HG02840 (cell line): Measurements from ENCODE around the gene TEX26.

Experiments used
- ATAC-seq: cut with Tn5 transposase; IDR thresholded peaks from one replicate; pipeline ENCODE4 v1.9.1; 2021; ENCODE audit warnings: mild to moderate bottlenecking, moderate library complexity, moderate number of reproducible peaks; ENCODE audit not compliant: unreplicated experiment, low FRiP score

The TEX26 gene

GRCh38 chr13:30932481-30933353 is at the start of gene TEX26:
TSS of gene TEX26 (plus strand) at chr13:30932656. CDS start at chr13:30932716, 60 bp downstream.
- no peak for ATAC-seq

GRCh38 chr13:30882996-30883766 is 49.3 kb upstream of the TEX26 start:
- ATAC-seq = no peak

GRCh38 chr13:30884543-30884942 is 47.9 kb upstream of the TEX26 start:
- no peak for ATAC-seq

- no peak for ATAC-seq
Measured at GRCh38 chr13:30889196-30889690, 43.2 kb upstream of the TEX26 start.

- no peak for ATAC-seq
Measured at GRCh38 chr13:30892966-30893365, 39.5 kb upstream of the TEX26 start.

GRCh38 chr13:30895773-30896172 is 36.7 kb upstream of the TEX26 start:
- no peak for ATAC-seq

GRCh38 chr13:30898070-30898469 is 34.4 kb upstream of the TEX26 start:
- no peak for ATAC-seq

GRCh38 chr13:30898678-30899241 is 33.7 kb upstream of the TEX26 start:
- ATAC-seq = no peak

GRCh38 chr13:30900436-30900835 is 32.0 kb upstream of the TEX26 start:
- ATAC-seq = no peak

GRCh38 chr13:30900952-30901749 is 31.3 kb upstream of the TEX26 start:
- ATAC-seq = no peak

GRCh38 chr13:30904043-30904442 is 28.4 kb upstream of the TEX26 start:
- ATAC-seq = no peak

- ATAC-seq = no peak
Measured at GRCh38 chr13:30905932-30906383, 26.5 kb upstream of the TEX26 start, which contains the start of gene MEDAG. TSS of gene MEDAG (plus strand) at chr13:30906271. CDS start at chr13:30906516, 245 bp downstream.

- ATAC-seq = no peak
Measured at GRCh38 chr13:30906411-30907051, 25.9 kb upstream of the TEX26 start.

- no peak for ATAC-seq
Measured at GRCh38 chr13:30907121-30907861, 25.2 kb upstream of the TEX26 start.

- ATAC-seq = no peak
Measured at GRCh38 chr13:30908416-30908980, 24.0 kb upstream of the TEX26 start.

- no peak for ATAC-seq
Measured at GRCh38 chr13:30910676-30911075, 21.8 kb upstream of the TEX26 start.

GRCh38 chr13:30915691-30916541 is 16.5 kb upstream of the TEX26 start:
- ATAC-seq = no peak

GRCh38 chr13:30916991-30917390 is 15.5 kb upstream of the TEX26 start:
- ATAC-seq = no peak
